22Rv1 (cell line): ENCODE data around the gene MAN1B1.

Experiments used
- H3K27ac ChIP-seq: fragments of 450-650 bp; 2 replicates; pipeline ENCODE4 v1.5.1; 2017
- CTCF ChIP-seq: fragments of 450-650 bp; IDR thresholded peaks from 2 replicates; pipeline ENCODE4 v1.5.1; 2017; ENCODE audit warnings: mild to moderate bottlenecking
- ZFX ChIP-seq: fragments of 450-650 bp; IDR thresholded peaks from 2 replicates; pipeline ENCODE4 v1.6.1; 2017; ENCODE audit warnings: antibody characterized with exemption, borderline replicate concordance

MAN1B1 gene

DNA sequence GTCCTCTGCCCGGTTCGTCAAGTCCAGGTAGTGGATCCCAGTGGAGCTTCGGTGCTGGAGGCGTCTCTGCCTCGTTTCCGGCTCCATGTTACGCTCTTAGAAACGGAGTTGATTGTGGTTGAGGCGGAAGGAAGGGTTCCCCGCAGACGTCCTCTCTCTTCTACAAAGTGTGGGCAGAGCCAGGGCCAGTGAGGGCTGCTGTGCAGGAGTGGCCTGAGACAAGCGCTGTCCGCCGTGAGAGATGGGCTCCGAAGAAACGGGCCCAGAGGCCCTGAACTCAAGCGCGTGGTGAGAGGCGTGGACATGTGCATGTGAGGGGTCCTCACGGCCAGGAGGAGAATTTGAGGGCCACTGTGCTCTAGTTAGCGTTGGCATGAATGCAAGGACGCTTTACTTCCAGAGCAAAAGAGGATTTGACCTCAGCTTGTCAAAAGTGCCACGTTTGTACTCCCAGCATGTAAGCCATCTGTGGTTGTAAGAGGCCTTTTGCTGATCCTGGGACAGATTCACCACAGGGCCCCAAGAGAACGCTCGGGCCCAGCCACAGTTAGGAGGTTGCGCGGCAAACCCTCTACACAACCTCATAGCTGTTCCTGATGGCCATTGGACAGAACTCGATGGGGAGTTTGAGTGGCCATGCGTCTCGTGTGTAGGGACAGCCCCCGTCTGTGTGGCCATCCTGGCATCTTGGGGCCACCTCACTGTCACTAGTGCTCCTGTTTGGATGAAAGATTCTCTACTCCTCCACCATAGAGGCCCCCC, 10.2 kb downstream of the MAN1B1 start:
- TF ChIP-seq ZFX (no peak), CTCF (no peak)
- no peak overlapping the region for H3K27ac ChIP-seq

DNA sequence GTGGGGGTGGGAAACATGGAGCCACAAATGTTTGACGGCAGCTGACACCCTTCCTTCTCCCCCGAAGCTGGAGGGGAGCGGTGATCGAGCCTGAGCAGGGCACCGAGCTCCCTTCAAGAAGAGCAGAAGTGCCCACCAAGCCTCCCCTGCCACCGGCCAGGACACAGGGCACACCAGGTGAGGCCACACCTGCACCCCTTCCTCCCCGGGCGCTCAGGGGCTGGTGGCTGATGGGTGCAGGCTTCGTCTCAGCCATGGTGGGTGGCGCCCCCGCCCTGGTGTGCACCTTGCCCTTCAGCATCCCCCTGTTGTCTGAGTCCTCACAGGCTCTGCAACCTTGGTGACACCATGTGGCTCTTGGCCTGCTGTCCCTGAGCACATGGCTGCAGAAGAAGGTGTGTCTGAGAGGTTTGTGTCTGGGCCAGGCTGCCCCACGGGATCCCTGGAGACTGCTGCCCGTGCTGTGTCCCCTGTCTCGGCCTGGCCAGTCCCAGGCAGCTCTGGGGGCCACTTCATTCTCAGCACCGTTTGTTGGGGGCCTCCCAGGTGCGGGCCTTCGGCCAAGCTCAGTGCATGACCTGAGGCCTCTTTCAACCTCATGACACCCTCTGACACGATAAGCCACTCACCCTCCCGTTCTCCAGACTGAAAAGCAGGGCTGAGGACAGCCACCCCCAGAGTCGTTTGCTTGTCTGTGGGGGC, 11.1 kb downstream of the MAN1B1 start:
- no peak overlapping the region for H3K27ac ChIP-seq
- no peak for TF ChIP-seq CTCF
- no peak for TF ChIP-seq ZFX

- TF ChIP-seq CTCF (no peak), ZFX (no peak)
Measured at GRCh38 chr9:137099231-137099630, 12.4 kb downstream of the MAN1B1 start.

GRCh38 chr9:137103206-137103999, 16.6 kb downstream of the MAN1B1 start:
- H3K27ac ChIP-seq: no peak overlapping the region
- TF ChIP-seq ZFX (no peak), CTCF (no peak)

More at GRCh38 chr9:137099231-137099630, 12.4 kb downstream of the MAN1B1 start:
- no peak overlapping the region for H3K27ac ChIP-seq

DNA sequence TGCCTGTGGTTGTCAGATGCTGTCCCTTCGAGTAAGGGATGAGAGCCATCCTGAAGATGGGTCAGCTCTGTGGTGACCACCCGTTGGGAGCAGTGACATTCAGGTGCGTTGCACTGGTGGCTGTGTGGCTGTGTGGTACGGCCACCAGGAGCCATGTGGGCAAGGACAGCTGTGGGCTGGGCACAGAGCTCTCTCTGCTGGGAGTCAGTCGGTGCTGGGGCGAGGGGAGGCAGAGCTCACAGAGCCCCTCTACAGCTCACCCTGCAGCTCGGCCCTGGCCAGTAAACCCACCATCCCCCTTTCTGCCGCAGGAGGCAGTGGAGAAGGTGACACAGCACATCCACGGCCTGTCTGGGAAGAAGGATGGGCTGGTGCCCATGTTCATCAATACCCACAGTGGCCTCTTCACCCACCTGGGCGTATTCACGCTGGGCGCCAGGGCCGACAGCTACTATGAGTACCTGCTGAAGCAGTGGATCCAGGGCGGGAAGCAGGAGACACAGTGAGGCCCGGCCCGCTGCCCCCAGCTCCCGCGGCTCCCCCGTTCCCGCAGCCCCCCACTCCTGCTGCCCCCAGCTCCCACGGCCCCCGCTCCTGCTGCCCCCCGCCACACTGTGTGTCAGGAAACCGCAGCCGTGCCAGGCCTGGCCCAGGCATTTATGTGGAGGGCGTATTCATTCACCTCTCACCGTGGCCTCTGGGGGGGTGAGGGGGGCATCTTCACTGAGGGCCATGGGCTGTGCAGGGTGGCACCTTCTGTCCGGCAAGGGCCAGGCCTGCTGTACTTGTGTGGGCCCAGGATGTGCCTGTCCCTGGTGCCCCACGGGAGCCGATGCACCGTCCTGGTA, 19.3 kb downstream of the MAN1B1 start:
- TF ChIP-seq ZFX: no peak
- no peak for TF ChIP-seq CTCF
- H3K27ac ChIP-seq: no peak overlapping the region

- TF ChIP-seq ZFX (no peak), CTCF (no peak)
- no peak overlapping the region for H3K27ac ChIP-seq
Measured at GRCh38 chr9:137106662-137107250, 20.0 kb downstream of the MAN1B1 start.
